AG09319 (cell line): ENCODE results near the gene TASOR2.

Experiments used
- DNase-seq: peaks from one replicate; pipeline ENCODE4 v3.0.0-alpha.2; 2010; ENCODE audit warnings: low read depth; ENCODE audit errors: extremely low read depth
- CTCF ChIP-seq: IDR thresholded peaks from 2 replicates; pipeline ENCODE4 v1.5.1; 2011; ENCODE audit warnings: low read depth, mild to moderate bottlenecking, inconsistent platforms, low read length, moderate library complexity

Gene TASOR2

GRCh38 chr10:5658871-5659618 is 25.6 kb upstream of the TASOR2 start:
- no peak for DNase-seq
- no peak for TF ChIP-seq CTCF

- DNase-seq: no peak
- TF ChIP-seq CTCF: no peak; the same call in 1 of the 2 replicates
These were observed 24.7 kb upstream of the TASOR2 start for GRCh38 chr10:5659702-5660528.

- no peak for DNase-seq
- TF ChIP-seq CTCF: no peak
These were observed 23.6 kb upstream of the TASOR2 start for GRCh38 chr10:5661043-5661442.

GRCh38 chr10:5662708-5663579 is 21.7 kb upstream of the TASOR2 start:
- no peak for TF ChIP-seq CTCF
- no peak for DNase-seq

GRCh38 chr10:5663692-5664427 is 20.8 kb upstream of the TASOR2 start:
- DNase-seq: no peak

More at GRCh38 chr10:5663692-5664427, 20.8 kb upstream of the TASOR2 start:
- TF ChIP-seq CTCF: no peak
